ENCODE data around the gene C1QTNF4.
"Not testable (repeated sequence)": the region's sequence is repeated elsewhere in the genome, so short reads cannot be mapped to it uniquely, and the experiment has no call there.

Gene C1QTNF4

GRCh38 chr11:47593934-47594855 is at the start of gene C1QTNF4:
TSS of gene C1QTNF4 (minus strand) at chr11:47594411. CDS start at chr11:47590810, 3,601 bp downstream.
- no peak for DNase-seq

- DNase-seq, result peak; percentile 94 to 97 (median 94)
Measured at GRCh38 chr11:47642099-47642855, 48.1 kb upstream of the C1QTNF4 start, which contains the start of gene MTCH2. TSS of gene MTCH2 (minus strand) at chr11:47642559. CDS start at chr11:47642465, 94 bp downstream.

GRCh38 chr11:47641600-47642098 is 47.4 kb upstream of the C1QTNF4 start:
- DNase-seq, result no peak

- DNase-seq, result not testable (repeated sequence)
Measured at GRCh38 chr11:47640506-47640905, 46.3 kb upstream of the C1QTNF4 start.

GRCh38 chr11:47636331-47636730 is 42.1 kb upstream of the C1QTNF4 start:
- not testable (repeated sequence) for DNase-seq

GRCh38 chr11:47631473-47631872 is 37.3 kb upstream of the C1QTNF4 start:
- no peak for DNase-seq

- no peak for DNase-seq
Measured at GRCh38 chr11:47628026-47628425, 33.8 kb upstream of the C1QTNF4 start.

- DNase-seq, result no peak
Measured at GRCh38 chr11:47626234-47626633, 32.0 kb upstream of the C1QTNF4 start.

GRCh38 chr11:47620836-47621378 is 26.7 kb upstream of the C1QTNF4 start:
- DNase-seq, result no peak

GRCh38 chr11:47617417-47617809 is 23.2 kb upstream of the C1QTNF4 start:
- DNase-seq, result no peak

- DNase-seq, result no peak
Measured at GRCh38 chr11:47616726-47617416, 22.7 kb upstream of the C1QTNF4 start.

- no peak for DNase-seq
Measured at GRCh38 chr11:47615249-47615648, 21.0 kb upstream of the C1QTNF4 start.

- DNase-seq, result no peak
Measured at GRCh38 chr11:47611348-47611794, 17.2 kb upstream of the C1QTNF4 start.

- no peak for DNase-seq
Measured at GRCh38 chr11:47609675-47610074, 15.5 kb upstream of the C1QTNF4 start.

- no peak for DNase-seq
Measured at GRCh38 chr11:47607380-47607779, 13.2 kb upstream of the C1QTNF4 start.

- DNase-seq, result no peak
Measured at GRCh38 chr11:47606731-47607130, 12.5 kb upstream of the C1QTNF4 start.

- no peak for DNase-seq
Measured at GRCh38 chr11:47605921-47606320, 11.7 kb upstream of the C1QTNF4 start.

- DNase-seq, result no peak
Measured at GRCh38 chr11:47603295-47603694, 9.1 kb upstream of the C1QTNF4 start.

GRCh38 chr11:47599902-47600301 is 5.7 kb upstream of the C1QTNF4 start:
- no peak for DNase-seq

- DNase-seq, result no peak
Measured at GRCh38 chr11:47595967-47596366, 1.8 kb upstream of the C1QTNF4 start.

GRCh38 chr11:47595029-47595428 is 818 bp upstream of the C1QTNF4 start:
- no peak for DNase-seq

GRCh38 chr11:47593492-47593933 is 698 bp downstream of the C1QTNF4 start:
- DNase-seq, result no peak
